Pericardium fibroblast (primary cell): ENCODE results near the gene OR7D2. TPM values are rescaled to one million over a fixed set of nuclear protein-coding genes. Genes with fewer than 3 reads are reported as not detected.

Experiments
- total RNA-seq: library from RNA; depleted of rRNA; stranded (reverse); fragments of >200 nt; gene quantifications from 2 replicates; pipeline ENCODE4 v1.2.3, GENCODE V29; 2015

The OR7D2 gene
- not detected in 2 replicates for total RNA-seq

DNA sequence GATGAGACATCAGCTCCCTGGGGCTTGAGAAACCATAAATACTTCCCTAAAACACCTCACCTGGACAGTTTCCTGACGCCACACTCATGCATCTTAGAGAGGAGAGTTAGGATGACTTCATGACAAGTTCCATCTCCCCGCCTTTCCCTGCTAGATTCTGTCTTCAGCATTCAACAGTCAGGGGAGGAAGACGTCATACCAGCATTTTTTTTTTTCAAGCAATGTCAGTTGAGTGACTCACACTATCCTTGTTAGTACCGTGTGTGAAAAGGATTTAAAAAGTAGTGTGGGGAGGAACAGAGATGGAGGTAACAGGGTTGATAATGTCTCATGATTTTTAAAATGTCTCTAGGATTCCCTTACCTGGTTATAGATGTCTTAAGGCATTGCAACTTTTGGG lies at the start of gene OR7D2:
Gene OR7D2, plus strand, starts transcription at position 79 of the 400 bp plus-strand sequence. CDS start 6,803 bp downstream, outside the sequence.

DNA sequence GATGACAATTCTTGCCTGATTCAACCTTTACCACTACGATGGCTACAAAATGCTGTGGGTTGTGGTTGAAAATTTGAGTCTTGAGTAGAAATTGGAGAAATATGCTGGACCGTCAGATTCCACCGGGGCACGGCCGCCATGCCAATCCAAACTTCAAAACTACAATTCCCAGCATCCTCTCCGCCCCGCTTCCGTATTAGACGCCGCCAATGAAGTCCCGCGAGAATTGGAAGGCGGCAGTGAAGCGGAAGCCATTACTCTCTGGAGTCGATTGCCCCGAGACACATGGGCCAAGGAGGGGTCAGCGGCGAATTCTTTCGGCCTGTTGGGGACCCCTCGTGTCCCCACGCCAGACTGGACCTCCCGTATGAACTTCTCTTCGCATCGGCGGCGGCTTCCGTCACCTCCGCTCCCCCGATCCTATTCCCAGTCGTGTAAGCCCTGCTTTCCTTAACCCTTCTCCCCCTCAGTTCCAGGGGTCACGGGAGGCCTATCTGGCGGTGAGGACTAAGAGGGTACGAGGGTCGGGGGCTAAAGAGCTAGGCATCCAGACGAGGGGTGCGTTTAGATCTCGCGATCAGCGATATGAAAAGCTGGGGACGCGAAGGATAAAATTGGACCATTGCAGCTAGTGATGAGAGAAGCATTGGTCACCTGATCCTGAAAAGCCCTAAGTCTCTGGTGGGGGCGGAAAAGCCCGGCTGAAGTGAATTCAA lies 38.5 kb upstream of the OR7D2 start, which contains the start of gene ZNF317:
Gene ZNF317, plus strand, starts transcription at position 239 of the 716 bp plus-strand sequence. CDS start 15,620 bp downstream, outside the sequence.

DNA sequence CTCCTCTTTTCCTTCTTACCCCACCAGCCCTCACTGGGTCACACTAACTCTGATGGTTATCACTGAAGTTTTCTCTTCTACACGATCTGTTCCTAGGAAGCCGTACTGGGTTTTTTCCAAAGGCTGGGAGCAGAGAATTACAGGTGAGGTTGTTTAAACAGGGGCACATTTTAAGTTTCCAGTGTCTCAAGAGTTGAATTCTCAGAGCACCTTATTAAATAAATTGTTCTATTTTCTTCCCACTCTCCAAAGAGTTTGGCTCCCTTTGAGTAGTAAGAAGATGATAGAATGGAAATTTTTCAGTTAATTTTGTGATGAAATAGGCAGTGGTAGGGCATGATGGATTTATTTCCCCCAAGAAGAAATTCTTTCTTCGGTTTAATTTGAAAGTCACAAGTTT lies 40.7 kb downstream of the OR7D2 start, which contains the start of gene OR7D4:
Gene OR7D4, minus strand, starts transcription at position 101 of the 400 bp plus-strand sequence. CDS start 4,752 bp downstream, outside the sequence.

Other genes with a start within 250 kb of the OR7D2 start
- under 0.01 and 0.12 TPM in 2 replicates for gene MUC16, start 168.6 kb upstream of the OR7D2 start, total RNA-seq
- gene OR1M1, start 91.9 kb upstream of the OR7D2 start, total RNA-seq = not detected in 2 replicates
- gene OR7G2, start 71.5 kb upstream of the OR7D2 start, total RNA-seq = not detected in 2 replicates
- not detected in 2 replicates for gene OR7G1, start 63.2 kb upstream of the OR7D2 start, total RNA-seq
- gene OR7G3, start 52.0 kb upstream of the OR7D2 start, total RNA-seq = not detected in 2 replicates
- 14.6 and 15.2 TPM in 2 replicates for gene ZNF317, start 38.6 kb upstream of the OR7D2 start, total RNA-seq
- not detected in 2 replicates for gene OR7D4, start 40.6 kb downstream of the OR7D2 start, total RNA-seq
- not detected in 2 replicates for gene OR7E24, start 72.0 kb downstream of the OR7D2 start, total RNA-seq
- gene ZNF699, start 130.9 kb downstream of the OR7D2 start, total RNA-seq = 4.3 and 5.6 TPM in 2 replicates
- gene ZNF559, start 145.2 kb downstream of the OR7D2 start, total RNA-seq = 7.4 and 14.2 TPM in 2 replicates
- 0.09 and 1.2 TPM in 2 replicates for gene ZNF177, start 184.0 kb downstream of the OR7D2 start, total RNA-seq